Measurements from ENCODE around the gene TXNRD1. TPM values are rescaled to one million over a fixed set of nuclear protein-coding genes. Genes with fewer than 3 reads are reported as not detected.
"Not testable (repeated sequence)": the region's sequence is repeated elsewhere in the genome, so short reads cannot be mapped to it uniquely, and the experiment has no call there.

The TXNRD1 gene
- total and polyA plus RNA-seq, 5 donors: 57.9 to 187 (median 144) TPM

DNA sequence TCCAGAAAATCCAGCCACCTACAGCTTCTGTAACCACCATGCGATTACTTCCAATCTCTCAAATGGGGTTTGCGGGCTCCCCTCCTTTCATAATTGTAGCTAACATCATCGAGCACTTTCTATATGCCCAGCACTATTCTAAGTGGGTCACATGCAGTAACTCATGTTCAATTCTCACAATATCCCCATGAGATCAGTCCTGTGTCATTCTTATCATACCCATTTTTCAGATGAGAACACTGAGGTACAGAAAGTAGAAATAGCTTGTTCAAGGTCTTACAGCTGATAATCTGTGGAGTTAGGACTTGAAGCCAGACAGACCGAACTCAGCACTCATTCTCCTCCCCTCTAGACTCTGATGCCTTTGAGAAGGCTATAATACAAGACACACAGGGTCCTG, 162.8 kb downstream of the TXNRD1 start:
- H3K4me3 ChIP-seq (ENCODE audit: low read length): no peak overlapping the region
- WGBS: 89% methylated on average over 4 of the region's 4 CpGs
- intact Hi-C loops (cut with DNase I): loop anchor here in 2 of 4 donors (5.0 kb wide), 2 partner anchors 674 to 684 kb away; no protein-coding TSS in a partner anchor
- ATAC-seq (no peak), DNase-seq (no peak)
- no peak overlapping the region for H3K27ac ChIP-seq (ENCODE audit: low read length)
- no peaks in the 10 kb centered on the region for H3K9me3 ChIP-seq (ENCODE audit: control insufficient read depth, low read length)
- peaks cover 3% of the 10 kb centered on the region for H3K4me1 ChIP-seq (ENCODE audit: control insufficient read depth, insufficient read depth, low read length)
- no peaks in the 10 kb centered on the region for H3K27me3 ChIP-seq (ENCODE audit: control insufficient read depth, insufficient read depth)

DNA sequence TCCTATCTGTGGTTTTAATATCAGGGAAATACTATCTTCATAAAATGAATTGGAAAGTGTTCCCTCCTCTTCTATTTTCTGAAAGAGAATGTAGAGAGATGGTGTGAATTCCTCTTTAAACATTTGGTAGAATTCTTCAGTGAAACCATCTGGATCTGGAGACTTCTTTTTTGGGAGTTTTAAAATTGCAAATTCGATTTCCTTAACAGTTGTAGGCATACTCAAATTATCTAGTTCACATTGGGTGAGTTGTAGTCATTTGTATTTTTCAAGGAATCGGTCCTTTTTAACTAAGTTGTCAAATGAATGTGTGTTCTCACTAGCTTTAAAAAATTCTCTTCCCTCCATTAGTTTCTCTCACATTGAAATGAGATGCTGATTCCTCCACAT, 165.8 kb downstream of the TXNRD1 start:
- WGBS: 42% methylated on average over 2 of the region's 2 CpGs
- DNase-seq (no peak), ATAC-seq (no peak)
- Histone ChIP-seq H3K27me3 (ENCODE audit: control insufficient read depth, insufficient read depth) (no peaks in the 10 kb centered on the region), H3K4me1 (ENCODE audit: control insufficient read depth, insufficient read depth, low read length) (peaks cover 3% of the 10 kb centered on the region), H3K9me3 (ENCODE audit: control insufficient read depth, low read length) (no peaks in the 10 kb centered on the region), H3K27ac (ENCODE audit: low read length) (no peak overlapping the region), H3K4me3 (ENCODE audit: low read length) (no peak overlapping the region)
- intact Hi-C loops (cut with DNase I): loop anchor here in 3 of 4 donors (2.0 to 5.0 kb wide), 4 partner anchors 76 to 671 kb away; partner anchors contain the start of gene CHST11 (in 1 of the 3)

DNA sequence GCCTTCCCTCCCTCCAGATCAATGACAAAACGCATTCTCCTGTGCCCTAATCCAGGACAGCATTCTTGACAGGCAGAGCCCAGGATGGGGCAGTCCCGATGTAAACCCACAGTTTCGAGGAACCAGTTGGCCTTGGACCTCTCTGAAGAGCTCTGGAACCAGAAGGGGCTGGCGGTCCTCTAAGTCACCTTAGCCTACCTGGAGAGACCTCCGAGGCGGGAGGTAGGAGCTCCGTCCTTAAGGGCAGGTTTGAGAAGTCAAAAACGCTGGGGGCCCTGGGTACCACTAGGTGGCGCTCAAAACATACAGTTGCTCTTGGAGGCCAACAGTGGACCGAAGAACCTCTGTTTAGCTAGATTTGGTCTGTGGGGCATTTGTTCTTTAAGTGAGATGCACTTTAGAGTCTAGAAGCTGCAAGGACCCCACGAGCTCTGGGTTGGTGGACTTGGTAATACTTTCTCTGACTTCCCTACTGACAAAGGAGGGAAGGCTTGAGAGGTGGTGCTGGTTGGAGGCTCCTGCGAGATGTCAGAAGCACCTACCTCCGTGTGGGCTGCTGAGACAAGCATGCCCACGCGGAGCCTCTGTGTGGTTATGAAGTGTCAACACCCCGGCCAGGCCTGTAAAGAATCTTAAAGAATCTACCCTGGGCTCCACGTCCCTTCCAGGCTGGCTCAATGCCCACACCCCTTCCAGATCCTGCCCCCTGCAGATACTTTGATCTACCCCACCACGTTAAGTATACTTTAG, 166.3 kb downstream of the TXNRD1 start:
- 16% methylated on average over 18 of the region's 18 CpGs for WGBS
- H3K9me3 ChIP-seq (ENCODE audit: control insufficient read depth, low read length): no peaks in the 10 kb centered on the region
- intact Hi-C loops (cut with DNase I): loop anchor here (2.0 to 5.0 kb wide), 4 partner anchors 75 to 670 kb away; partner anchors contain the start of gene CHST11 (in 1 of the 4)
- no peak overlapping the region for H3K4me3 ChIP-seq (ENCODE audit: low read length)
- H3K27ac ChIP-seq (ENCODE audit: low read length): no peak overlapping the region
- ATAC-seq (peak; percentile 81 to 88), DNase-seq (peak; percentile 71 to 89 (median 86))
- H3K4me1 ChIP-seq (ENCODE audit: control insufficient read depth, insufficient read depth, low read length): peaks cover 3% of the 10 kb centered on the region
- no peaks in the 10 kb centered on the region for H3K27me3 ChIP-seq (ENCODE audit: control insufficient read depth, insufficient read depth)

GRCh38 chr12:104384141-104384880, 168.7 kb downstream of the TXNRD1 start:
- no peak overlapping the region for H3K4me3 ChIP-seq (ENCODE audit: low read length)
- DNase-seq (no peak), ATAC-seq (no peak)
- H3K4me1 ChIP-seq (ENCODE audit: control insufficient read depth, insufficient read depth, low read length): peaks cover 3% of the 10 kb centered on the region
- H3K27me3 ChIP-seq (ENCODE audit: control insufficient read depth, insufficient read depth): no peaks in the 10 kb centered on the region
- WGBS: 81% methylated on average over 6 of the region's 6 CpGs
- no peak overlapping the region for H3K27ac ChIP-seq (ENCODE audit: low read length)
- intact Hi-C loops (cut with DNase I): loop anchor here in 3 of 4 donors (5.0 kb wide), 3 partner anchors 73 to 668 kb away; partner anchors contain the start of gene CHST11 (in 1 of the 3)
- no peaks in the 10 kb centered on the region for H3K9me3 ChIP-seq (ENCODE audit: control insufficient read depth, low read length)

GRCh38 chr12:104385510-104385909, 169.9 kb downstream of the TXNRD1 start:
- no peaks in the 10 kb centered on the region for H3K9me3 ChIP-seq (ENCODE audit: control insufficient read depth, low read length)
- H3K4me3 ChIP-seq (ENCODE audit: low read length): no peak overlapping the region
- no peak overlapping the region for H3K27ac ChIP-seq (ENCODE audit: low read length)
- 92% methylated on average over 1 of the region's 1 CpG for WGBS
- DNase-seq: no peak
- peaks cover 3% of the 10 kb centered on the region for H3K4me1 ChIP-seq (ENCODE audit: control insufficient read depth, insufficient read depth, low read length)
- H3K27me3 ChIP-seq (ENCODE audit: control insufficient read depth, insufficient read depth): no peaks in the 10 kb centered on the region
- intact Hi-C loops (cut with DNase I): no loop called here
- ATAC-seq: no peak

- Histone ChIP-seq H3K4me1 (ENCODE audit: control insufficient read depth, insufficient read depth, low read length) (peaks cover 3% of the 10 kb centered on the region), H3K4me3 (ENCODE audit: low read length) (no peak overlapping the region), H3K9me3 (ENCODE audit: control insufficient read depth, low read length) (no peaks in the 10 kb centered on the region), H3K27ac (ENCODE audit: low read length) (no peak overlapping the region), H3K27me3 (ENCODE audit: control insufficient read depth, insufficient read depth) (no peaks in the 10 kb centered on the region)
- WGBS: 97% methylated on average over 3 of the region's 3 CpGs
- intact Hi-C loops (cut with DNase I): no loop called here
- no peak for DNase-seq
- no peak for ATAC-seq
Measured at GRCh38 chr12:104386461-104386860, 170.9 kb downstream of the TXNRD1 start.

- H3K27me3 ChIP-seq (ENCODE audit: control insufficient read depth, insufficient read depth): no peaks in the 10 kb centered on the region
- ATAC-seq: peak; percentile 44 to 70
- no peaks in the 10 kb centered on the region for H3K9me3 ChIP-seq (ENCODE audit: control insufficient read depth, low read length)
- no peak for DNase-seq
- intact Hi-C loops (cut with DNase I): no loop called here
- no peak overlapping the region for H3K4me3 ChIP-seq (ENCODE audit: low read length)
- no peaks in the 10 kb centered on the region for H3K4me1 ChIP-seq (ENCODE audit: control insufficient read depth, insufficient read depth, low read length)
- H3K27ac ChIP-seq (ENCODE audit: low read length): no peak overlapping the region
- WGBS: 27% methylated on average over 7 of the region's 7 CpGs
Measured at GRCh38 chr12:104387190-104387589, 171.6 kb downstream of the TXNRD1 start.

GRCh38 chr12:104394086-104394485, 178.5 kb downstream of the TXNRD1 start:
- ATAC-seq; H3K27me3 ChIP-seq (ENCODE audit: control insufficient read depth, insufficient read depth); H3K4me1 ChIP-seq (ENCODE audit: control insufficient read depth, insufficient read depth, low read length); H3K4me3 ChIP-seq (ENCODE audit: low read length); DNase-seq; H3K9me3 ChIP-seq (ENCODE audit: control insufficient read depth, low read length); H3K27ac ChIP-seq (ENCODE audit: low read length); intact Hi-C loops (cut with DNase I): not testable (repeated sequence)
- WGBS: 93% methylated on average over 11 of the region's 11 CpGs

Other genes with a start within 250 kb of the TXNRD1 start
- 10 to 100 TPM; 10.6 to 17.7 (median 12.4) TPM for gene TDG, start 249.9 kb upstream of the TXNRD1 start, total RNA-seq
- gene TDG, start 249.9 kb upstream of the TXNRD1 start, polyA plus RNA-seq: 9.8 TPM
- gene GLT8D2, start 165.6 kb upstream of the TXNRD1 start, total RNA-seq: 10 to 100 TPM in 2 of 4 donors, 1 to 10 TPM in 2; 8.7 to 14.4 (median 11.4) TPM
- 9.9 TPM for gene GLT8D2, start 165.6 kb upstream of the TXNRD1 start, polyA plus RNA-seq
- 10 to 100 TPM; 10.2 to 11.0 (median 10.6) TPM for gene HCFC2, start 151.2 kb upstream of the TXNRD1 start, total RNA-seq
- 4.1 TPM for gene HCFC2, start 151.2 kb upstream of the TXNRD1 start, polyA plus RNA-seq
- 10 to 100 TPM; 38.7 to 57.9 (median 48.6) TPM for gene NFYB, start 77.6 kb upstream of the TXNRD1 start, total RNA-seq
- gene NFYB, start 77.6 kb upstream of the TXNRD1 start, polyA plus RNA-seq: 36.6 TPM
- 1 to 10 TPM; 1.2 to 2.3 (median 1.8) TPM for gene EID3, start 88.0 kb downstream of the TXNRD1 start, total RNA-seq
- 1.5 TPM for gene EID3, start 88.0 kb downstream of the TXNRD1 start, polyA plus RNA-seq
- 10 to 100 TPM in 2 of 4 donors, 1 to 10 TPM in 2; 7.2 to 11.8 (median 10.5) TPM for gene CHST11, start 241.2 kb downstream of the TXNRD1 start, total RNA-seq
- gene CHST11, start 241.2 kb downstream of the TXNRD1 start, polyA plus RNA-seq: 3.1 TPM

All from right cardiac atrium (tissue), 5 donors.